WTC11 (cell line): Measurements from ENCODE around the gene C3orf22. TPM values are rescaled to one million over a fixed set of nuclear protein-coding genes. Genes with fewer than 3 reads are reported as not detected.

Experiments
- ATAC-seq: fragments of 200-7000 bp; cut with Tn5 transposase; 2 replicates; pipeline ENCODE4 v1.10.0; 2021; ENCODE audit warnings: mild to moderate bottlenecking, moderate library complexity
- CTCF ChIA-PET: fragments of 300-600 bp; sonication (Branson Sonifier 250); formaldehyde crosslinking; loops from one replicate; lab custom pipeline; 2021; ENCODE audit warnings: antibody characterized with exemption; lab: Charles Lee
- POLR2A ChIA-PET: fragments of 350-600 bp; sonication (Branson Sonifier 250); formaldehyde crosslinking; loops from one replicate; lab custom pipeline; 2021; ENCODE audit warnings: antibody characterized with exemption; lab: Charles Lee
- DNase-seq: peaks from one replicate; pipeline ENCODE4 v3.0.0; 2021; ENCODE audit warnings: low spot score
- H3K27ac Mint-ChIP-seq: 2 replicates; pipeline ENCODE4 v1.8.0; 2021; ENCODE audit warnings: mixed read lengths
- H3K27me3 Mint-ChIP-seq: 2 replicates; pipeline ENCODE4 v1.8.0; 2021; ENCODE audit warnings: low read depth, mild to moderate bottlenecking, moderate library complexity, mixed read lengths
- H3K36me3 Mint-ChIP-seq: 2 replicates; pipeline ENCODE4 v1.8.0; 2021; ENCODE audit warnings: mixed read lengths
- H3K4me1 Mint-ChIP-seq: 2 replicates; pipeline ENCODE4 v1.8.0; 2022; ENCODE audit warnings: mixed read lengths
- H3K4me3 Mint-ChIP-seq: 2 replicates; pipeline ENCODE4 v1.8.0; 2021; ENCODE audit warnings: mild to moderate bottlenecking, moderate library complexity, mixed read lengths
- H3K9me3 Mint-ChIP-seq: 2 replicates; pipeline ENCODE4 v1.8.0; 2021; ENCODE audit warnings: mixed read lengths
- ATF3 ChIP-seq: sonication (generic); formaldehyde crosslinking; conservative IDR thresholded peaks from 2 replicates; pipeline ENCODE4 v1.8.1; 2022; ENCODE audit warnings: mild to moderate bottlenecking, missing genetic modification reagents
- ATF6 ChIP-seq: sonication (generic); formaldehyde crosslinking; IDR thresholded peaks from 2 replicates; pipeline ENCODE4 v1.8.1; 2023; ENCODE audit warnings: mild to moderate bottlenecking, missing genetic modification reagents
- CDX4 ChIP-seq: fragments of 250-450 bp; sonication (Bioruptor Pico); IDR thresholded peaks from 2 replicates; pipeline ENCODE4 v1.9.0; 2021; ENCODE audit warnings: moderate library complexity, mild to moderate bottlenecking, inconsistent platforms, borderline replicate concordance
- FOXP1 ChIP-seq: sonication (generic); formaldehyde crosslinking; IDR thresholded peaks from 2 replicates; pipeline ENCODE4 v1.8.0; 2022; ENCODE audit warnings: missing genetic modification reagents, mild to moderate bottlenecking, moderate library complexity, borderline replicate concordance
- HMGA2 ChIP-seq: fragments of 250-450 bp; sonication (Bioruptor Pico); IDR thresholded peaks from 2 replicates; pipeline ENCODE4 v1.4.0; 2021; ENCODE audit warnings: mild to moderate bottlenecking, moderate library complexity
- JUN ChIP-seq: sonication (generic); formaldehyde crosslinking; IDR thresholded peaks from 2 replicates; pipeline ENCODE4 v1.8.0; 2023; ENCODE audit warnings: mild to moderate bottlenecking, missing genetic modification reagents
- KAT7 ChIP-seq: sonication (generic); formaldehyde crosslinking; IDR thresholded peaks from 2 replicates; pipeline ENCODE4 v1.8.1; 2023; ENCODE audit warnings: missing genetic modification reagents, mild to moderate bottlenecking, borderline replicate concordance
- MLX ChIP-seq: sonication (generic); formaldehyde crosslinking; IDR thresholded peaks from 2 replicates; pipeline ENCODE4 v1.8.1; 2023; ENCODE audit warnings: mild to moderate bottlenecking, missing genetic modification reagents, moderate library complexity
- NFATC4 ChIP-seq: fragments of 250-450 bp; sonication (Bioruptor Pico); IDR thresholded peaks from 2 replicates; pipeline ENCODE4 v1.9.0; 2021; ENCODE audit warnings: mild to moderate bottlenecking
- NFE2L1 ChIP-seq: sonication (generic); formaldehyde crosslinking; IDR thresholded peaks from 2 replicates; pipeline ENCODE4 v1.8.1; 2023; ENCODE audit warnings: missing genetic modification reagents
- NR1H2 ChIP-seq: sonication (generic); formaldehyde crosslinking; IDR thresholded peaks from 2 replicates; pipeline ENCODE4 v1.9.0; 2021; ENCODE audit warnings: mild to moderate bottlenecking, moderate library complexity, missing genetic modification reagents
- NR3C1 ChIP-seq: sonication (generic); formaldehyde crosslinking; conservative IDR thresholded peaks from 2 replicates; pipeline ENCODE4 v1.8.1; 2023; ENCODE audit warnings: low read depth, mild to moderate bottlenecking, missing genetic modification reagents
- RELA ChIP-seq: sonication (generic); formaldehyde crosslinking; IDR thresholded peaks from 2 replicates; pipeline ENCODE4 v1.8.1; 2022; ENCODE audit warnings: missing genetic modification reagents, mild to moderate bottlenecking, borderline replicate concordance
- TCF7 ChIP-seq: sonication (generic); formaldehyde crosslinking; IDR thresholded peaks from 2 replicates; pipeline ENCODE4 v1.8.0; 2022; ENCODE audit warnings: mild to moderate bottlenecking, low read depth, missing genetic modification reagents, moderate library complexity
- USF1 ChIP-seq: sonication (generic); formaldehyde crosslinking; IDR thresholded peaks from 2 replicates; pipeline ENCODE4 v1.8.0; 2022; ENCODE audit warnings: mild to moderate bottlenecking, missing genetic modification reagents
- ZMAT4 ChIP-seq: fragments of 250-450 bp; sonication (Bioruptor Pico); IDR thresholded peaks from 2 replicates; pipeline ENCODE4 v1.9.0; 2021; ENCODE audit warnings: mild to moderate bottlenecking
- ZNF138 ChIP-seq: sonication (generic); formaldehyde crosslinking; conservative IDR thresholded peaks from 2 replicates; pipeline ENCODE4 v1.8.1; 2022; ENCODE audit warnings: mild to moderate bottlenecking, moderate library complexity, missing genetic modification reagents
- ZNF232 ChIP-seq: sonication (generic); formaldehyde crosslinking; IDR thresholded peaks from 2 replicates; pipeline ENCODE4 v1.8.0; 2022; ENCODE audit warnings: mild to moderate bottlenecking, missing genetic modification reagents
- ZNF532 ChIP-seq: fragments of 250-450 bp; sonication (Bioruptor Pico); IDR thresholded peaks from 2 replicates; pipeline ENCODE4 v1.9.0; 2021; ENCODE audit warnings: mild to moderate bottlenecking, borderline replicate concordance
- total RNA-seq: library from RNA; stranded (reverse); gene quantifications from 3 replicates; pipeline ENCODE4 v1.2.3, GENCODE V29; 2021

The C3orf22 gene
- total RNA-seq, 1 experiment from 2014 or later, result not detected

GRCh38 chr3:126516152-126516935 is 42.4 kb downstream of the C3orf22 start:
- CTCF ChIA-PET, result interaction anchor here (0.6 kb wide), 2 partner anchors 22 to 1291 kb away, joined by 3 read pairs; no protein-coding TSS in a partner anchor
- no peak overlapping the region for H3K27ac Mint-ChIP-seq
- DNase-seq, result no peak

GRCh38 chr3:126515066-126515706 is 43.5 kb downstream of the C3orf22 start:
- no peak overlapping the region for H3K4me3 Mint-ChIP-seq
- ATAC-seq (no peak), DNase-seq (no peak)
- no peak overlapping the region for H3K27ac Mint-ChIP-seq
- TF ChIP-seq NR1H2 (CRISPR knock-in tag) (no peak), ATF3 (no peak), ZNF138 (CRISPR knock-in tag) (no peak)
- no peaks in the 10 kb centered on the region for H3K9me3 Mint-ChIP-seq
- POLR2A ChIA-PET, result no interaction called here
- H3K36me3 Mint-ChIP-seq, result no peaks in the 10 kb centered on the region
- no peaks in the 10 kb centered on the region for H3K4me1 Mint-ChIP-seq
- CTCF ChIA-PET, result no interaction called here
- no peaks in the 10 kb centered on the region for H3K27me3 Mint-ChIP-seq

More at GRCh38 chr3:126516152-126516935, 42.4 kb downstream of the C3orf22 start:
- ATAC-seq, result no peak
- no peaks in the 10 kb centered on the region for H3K4me1 Mint-ChIP-seq
- POLR2A ChIA-PET, result no interaction called here
- no peaks in the 10 kb centered on the region for H3K9me3 Mint-ChIP-seq
- no peak overlapping the region for H3K4me3 Mint-ChIP-seq
- H3K27me3 Mint-ChIP-seq, result no peaks in the 10 kb centered on the region
- H3K36me3 Mint-ChIP-seq, result no peaks in the 10 kb centered on the region
- TF ChIP-seq RELA (CRISPR knock-in tag), result no peak
- TF ChIP-seq MLX (CRISPR knock-in tag), result no peak
- no peak for TF ChIP-seq NFATC4 (CRISPR knock-in tag)
- no peak for TF ChIP-seq TCF7 (CRISPR knock-in tag)
- no peak for TF ChIP-seq ZNF532 (CRISPR knock-in tag)
- no peak for TF ChIP-seq KAT7 (CRISPR knock-in tag)
- TF ChIP-seq ZNF138 (CRISPR knock-in tag), result no peak
- TF ChIP-seq, all 79 proteins: peak for 0

- ATAC-seq, result no peak
- TF ChIP-seq JUN (CRISPR knock-in tag) (no peak), ATF6 (CRISPR knock-in tag) (no peak), NFATC4 (CRISPR knock-in tag) (no peak), USF1 (CRISPR knock-in tag) (no peak), NR3C1 (CRISPR knock-in tag) (no peak), HMGA2 (CRISPR knock-in tag) (no peak), KAT7 (CRISPR knock-in tag) (no peak), ZMAT4 (CRISPR knock-in tag) (no peak), NFE2L1 (CRISPR knock-in tag) (no peak), FOXP1 (CRISPR knock-in tag) (no peak), CDX4 (no peak), ZNF232 (CRISPR knock-in tag) (no peak)
- H3K27me3 Mint-ChIP-seq, result no peaks in the 10 kb centered on the region
- ChIA-PET POLR2A (no interaction called here), CTCF (no interaction called here)
- H3K4me3 Mint-ChIP-seq, result no peak overlapping the region
- H3K4me1 Mint-ChIP-seq, result no peaks in the 10 kb centered on the region
- no peak for DNase-seq
- no peak overlapping the region for H3K27ac Mint-ChIP-seq
- no peaks in the 10 kb centered on the region for H3K36me3 Mint-ChIP-seq
- H3K9me3 Mint-ChIP-seq, result no peaks in the 10 kb centered on the region
Measured at GRCh38 chr3:126514161-126514560, 44.6 kb downstream of the C3orf22 start.
